ENCODE results near the gene HIGD1B.

- TF ChIP-seq CTCF (IDR thresholded peaks at IDR 0.05; ENCODE audit: low read depth, low read length, missing input control) (no peak), MAX (IDR thresholded peaks at IDR 0.05) (no peak), NR2F2 (IDR thresholded peaks at IDR 0.05) (no peak), FOXA1 (IDR thresholded peaks at IDR 0.05) (no peak), ZBTB33 (IDR thresholded peaks at IDR 0.05) (no peak), YY1 (IDR thresholded peaks at IDR 0.05) (no peak), EGR1 (IDR thresholded peaks at IDR 0.05; ENCODE audit: low read depth in 2 of 2) (no peak), SP1 (IDR thresholded peaks at IDR 0.05) (no peak), RAD21 (IDR thresholded peaks at IDR 0.05) (no peak), GABPA (IDR thresholded peaks at IDR 0.05 in 1 of 2, conservative IDR thresholded peaks at IDR 0.05 in 1 of 2) (no peak), HNF4G (IDR thresholded peaks at IDR 0.05) (no peak), REST (IDR thresholded peaks at IDR 0.05) (no peak), RXRA (IDR thresholded peaks at IDR 0.05) (no peak), TAF1 (conservative IDR thresholded peaks at IDR 0.05) (no peak)
Measured at GRCh38 chr17:44892250-44892649, 44.6 kb downstream of the HIGD1B start.
